GM12878 (cell line): ENCODE measurements around the gene TRAF5. TPM values are rescaled to one million over a fixed set of nuclear protein-coding genes. Genes with fewer than 3 reads are reported as not detected.

Source experiments
- ATAC-seq: fragments of 200-7000 bp; cut with Tn5 transposase; 3 replicates; pipeline ENCODE4 v1.9.1; 2020; ENCODE audit warnings: mild to moderate bottlenecking, moderate library complexity
- BruUV-seq: library from RNA; stranded (reverse); fragments of 400-500 nt; replicated peaks from 2 replicates; lab custom pipeline; 2021; lab: Mats Ljungman, UMichigan
- CTCF ChIA-PET: fragments of 300-600 bp; sonication (Branson Sonifier 250); formaldehyde crosslinking; extraction: SDS; loops from one replicate; lab custom pipeline; 2021; ENCODE audit warnings: inconsistent platforms; lab: Yijun Ruan, JAX
- POLR2A ChIA-PET: fragments of 350-600 bp; formaldehyde crosslinking; extraction: SDS; loops from one replicate; lab custom pipeline; 2021; ENCODE audit warnings: inconsistent platforms; lab: Charles Lee
- RAD21 ChIA-PET: fragments of 300-600 bp; sonication (Branson Sonifier 250); formaldehyde crosslinking; loops from one replicate; lab custom pipeline; 2023; ENCODE audit warnings: antibody characterized with exemption; ENCODE audit not compliant: unreplicated experiment; lab: Charles Lee
- SMC1A ChIA-PET: fragments of 300-600 bp; sonication (Branson Sonifier 250); formaldehyde crosslinking; loops from one replicate; lab custom pipeline; 2023; ENCODE audit not compliant: unreplicated experiment, uncharacterized antibody; lab: Charles Lee
- DNase-seq: peaks from one replicate; pipeline ENCODE4 v3.0.0-alpha.2; 2011; ENCODE audit warnings: low read depth, low spot score
- FAIRE-seq: peaks from 3 replicates; lab custom pipeline; 2011; peaks lifted over from hg19 to GRCh38; lab: Jason Lieb, UNC
- H2AFZ ChIP-seq: 2 replicates; pipeline ENCODE4 v1.6.0; 2011; ENCODE audit warnings: low read depth, low read length, control low read depth; ENCODE audit not compliant: control insufficient read depth
- H3K27ac ChIP-seq: 2 replicates; pipeline ENCODE4 v1.5.1; 2011; ENCODE audit warnings: control low read depth; ENCODE audit not compliant: control insufficient read depth, insufficient read depth
- H3K27me3 ChIP-seq, 2 experiments: replicated peaks in 1 of 2; 2 replicates each; pipeline versions ENCODE4 v1.6.0 to v1.6.1; 2011; ENCODE audit warnings: low read length in 1 of 2; ENCODE audit not compliant: control insufficient read depth in 2 of 2, insufficient read depth in 2 of 2
- H3K36me3 ChIP-seq, 2 experiments: 2 replicates each; pipeline ENCODE4 v1.5.1; 2011; ENCODE audit warnings: low read length in 1 of 2; ENCODE audit not compliant: control insufficient read depth in 2 of 2, insufficient read depth in 2 of 2
- H3K4me1 ChIP-seq: 2 replicates; pipeline ENCODE4 v1.6.1; 2011; ENCODE audit warnings: mild to moderate bottlenecking, low read length, moderate library complexity, mixed read lengths; ENCODE audit not compliant: control insufficient read depth, insufficient read depth
- H3K4me2 ChIP-seq: 2 replicates; pipeline ENCODE4 v1.6.0; 2011; ENCODE audit warnings: control low read depth; ENCODE audit not compliant: control insufficient read depth, insufficient read depth
- H3K4me3 ChIP-seq: fragments of 200-600 bp; sonication (generic); 2 replicates; pipeline ENCODE4 v1.5.1; 2016
- H3K79me2 ChIP-seq: 2 replicates; pipeline ENCODE4 v1.6.0; 2011; ENCODE audit warnings: low read length; ENCODE audit not compliant: control insufficient read depth, insufficient read depth
- H3K9ac ChIP-seq: 2 replicates; pipeline ENCODE4 v1.8.0; 2011; ENCODE audit warnings: low read length, control low read depth, mixed read lengths; ENCODE audit not compliant: control insufficient read depth, insufficient read depth
- H3K9me3 ChIP-seq: replicated peaks from 3 replicates; pipeline ENCODE4 v1.5.1; 2011; ENCODE audit warnings: mild to moderate bottlenecking, low read length; ENCODE audit not compliant: control insufficient read depth, insufficient read depth
- H4K20me1 ChIP-seq: 2 replicates; pipeline ENCODE4 v1.6.0; 2011; ENCODE audit not compliant: control insufficient read depth, insufficient read depth
- ASH2L ChIP-seq: fragments of 300-600, 200-600 bp; sonication (generic); IDR thresholded peaks from 2 replicates; pipeline ENCODE4 v1.6.1; 2017; ENCODE audit warnings: low read depth, mild to moderate bottlenecking, borderline replicate concordance
- BHLHE40 ChIP-seq, 2 experiments: fragments of 450-650 bp in 1 of 2; IDR thresholded peaks; 2 replicates each; pipeline ENCODE4 v1.6.1; 2011 to 2017; ENCODE audit warnings: low read depth in 2 of 2, borderline replicate concordance in 1 of 2, improper control_type of control experiment in 1 of 2, low read length in 1 of 2, mild to moderate bottlenecking in 1 of 2
- EGR1 ChIP-seq, 2 experiments: IDR thresholded peaks; 1 replicate in 1 of 2; 2 replicates in 1 of 2; pipeline ENCODE4 v1.6.1; 2011 to 2012; ENCODE audit warnings: low read depth in 2 of 2, low read length in 2 of 2, borderline replicate concordance in 1 of 2, mild to moderate bottlenecking in 1 of 2, moderate library complexity in 1 of 2
- FOXK2 ChIP-seq: fragments of 450-650 bp; IDR thresholded peaks from 2 replicates; pipeline ENCODE4 v1.6.1; 2017; ENCODE audit warnings: mild to moderate bottlenecking, moderate library complexity
- HSF1 ChIP-seq: fragments of 150-350 bp; IDR thresholded peaks from 2 replicates; pipeline ENCODE4 v1.6.1; 2014; ENCODE audit warnings: mild to moderate bottlenecking, low read depth, low read length
- IKZF1 ChIP-seq: fragments of 450-650 bp; conservative IDR thresholded peaks from 2 replicates; pipeline ENCODE4 v1.6.1; 2017; ENCODE audit warnings: antibody characterized with exemption, mild to moderate bottlenecking
- JUND ChIP-seq: IDR thresholded peaks from 2 replicates; pipeline ENCODE4 v1.6.1; 2012; ENCODE audit warnings: low read depth, mild to moderate bottlenecking, low read length, improper control_type of control experiment, moderate library complexity
- NRF1 ChIP-seq: conservative IDR thresholded peaks from 2 replicates; pipeline ENCODE4 v1.6.1; 2011; ENCODE audit warnings: mild to moderate bottlenecking, low read depth, low read length, improper control_type of control experiment
- SP1 ChIP-seq: IDR thresholded peaks from one replicate; pipeline ENCODE4 v1.6.1; 2011; ENCODE audit warnings: low read depth, low read length
- ZBTB4 ChIP-seq: fragments of 450-650 bp; formaldehyde crosslinking; IDR thresholded peaks from 2 replicates; pipeline ENCODE4 v1.4.0; 2022; ENCODE audit warnings: mild to moderate bottlenecking, moderate library complexity
- WGBS: methylation state at CpG from one replicate; pipeline ENCODE4 v1.1.6; 2016; ENCODE audit warnings: low lambda C conversion rate; ENCODE audit not compliant: insufficient replicate concordance, insufficient coverage; ENCODE audit errors: missing lambda C conversion rate; 5-methylcytosine and 5-hydroxymethylcytosine counted together
- in situ Hi-C: fragments of 300-500 bp; cut with MboI; formaldehyde crosslinking; loops from 9 replicates; pipeline ENCODE4 v1.14.3; 2018; ENCODE audit warnings: mixed read lengths
- intact Hi-C: fragments of 100-400 bp; cut with micrococcal nuclease; formaldehyde crosslinking; loops from one replicate; pipeline ENCODE4 v1.14.2; 2022; ENCODE audit not compliant: unreplicated experiment
- polyA plus RNA-seq, 11 experiments: library from polyadenylated mRNA; depleted of rRNA in 4 of 11; unstranded in 6 of 11; stranded (reverse) in 5 of 11; fragments of >200 nt; fragmentation: Nextera tagmentation in 4 of 11; fragmentation: Illumina TruSeq in 1 of 11; extraction: Ambion mirVana in 4 of 11; extraction: Trizol in 1 of 11; gene quantifications; 1 replicate in 1 of 11; 2 replicates in 10 of 11; pipeline versions ENCODE4 v1.2.1 to v1.2.3, GENCODE V29; 2011 to 2016; ENCODE audit warnings: inconsistent platforms in 2 of 11, missing spikeins in 2 of 11, low read depth in 1 of 11
- total RNA-seq, 4 experiments: library from RNA; depleted of rRNA in 3 of 4; stranded (reverse); fragments of >200 nt in 3 of 4; fragmentation: Illumina TruSeq in 1 of 4; extraction: Trizol in 1 of 4; gene quantifications; 2 replicates each; pipeline versions ENCODE4 v1.2.1 to v1.2.3, GENCODE V29; 2013 to 2021

The TRAF5 gene
- total and polyA plus RNA-seq, 10 of the 15 experiments (the other 5 are each of a cell fraction or from before 2014, with no cell fraction given): 10.6 to 36.5 (median 26.3) TPM

GRCh38 chr1:211336775-211337174, 10.1 kb downstream of the TRAF5 start:
- no peak overlapping the region for H3K9ac ChIP-seq
- H3K4me3 ChIP-seq: no peak overlapping the region
- 94% methylated on average over 15 of the region's 15 CpGs for WGBS
- FAIRE-seq (no peak), DNase-seq (no peak), ATAC-seq (no peak)
- ChIA-PET SMC1A (interaction anchor here (0.8 to 5.1 kb wide), 7 partner anchors 8 to 143 kb away, joined by 3 to 29 read pairs (median 6); no protein-coding TSS in a partner anchor), CTCF (interaction anchor here (0.5 to 5.1 kb wide), 8 partner anchors 8 to 178 kb away, joined by 3 to 27 read pairs (median 11); partner anchors contain the start of gene TRAF5), POLR2A (interaction anchor here (1.0 kb wide), 1 partner anchor 47 kb away, joined by 3 read pairs; no protein-coding TSS in a partner anchor), RAD21 (interaction anchor here (0.6 to 1.7 kb wide), 2 partner anchors 13 to 933 kb away, joined by 3 to 6 read pairs; no protein-coding TSS in a partner anchor)
- H3K9me3 ChIP-seq: no peaks in the 10 kb centered on the region
- H4K20me1 ChIP-seq: no peaks in the 10 kb centered on the region
- no peak overlapping the region for H2AFZ ChIP-seq
- H3K36me3 ChIP-seq: no peaks in the 10 kb centered on the region; a peak in 2 of 4 replicates
- TF ChIP-seq ASH2L (no peak), IKZF1 (no peak), NRF1 (no peak), FOXK2 (no peak), ZBTB4 (CRISPR knock-in tag) (no peak), SP1 (no peak), BHLHE40 (IDR thresholded peaks at IDR 0.05; ENCODE audit: borderline replicate concordance in 1 of 2, low read depth in 2 of 2, low read length in 1 of 2) (no peak), JUND (no peak), HSF1 (no peak), EGR1 (IDR thresholded peaks at IDR 0.05; ENCODE audit: borderline replicate concordance in 1 of 2, low read depth in 2 of 2, low read length in 2 of 2) (no peak)
- intact Hi-C loops: no loop called here
- H3K4me1 ChIP-seq: peaks cover 35% of the 10 kb centered on the region
- no peak overlapping the region; the same call in 1 of the 2 replicates for H3K27ac ChIP-seq
- H3K4me2 ChIP-seq: peak overlapping the region; percentile 80
- in situ Hi-C loops: no loop called here
- no peaks in the 10 kb centered on the region for H3K27me3 ChIP-seq
- BruUV-seq: no TSS peak
- H3K79me2 ChIP-seq: peaks cover 74% of the 10 kb centered on the region
